ENCODE measurements around the gene CSMD2. TPM values are rescaled to one million over a fixed set of nuclear protein-coding genes. Genes with fewer than 3 reads are reported as not detected.

The CSMD2 gene
- total RNA-seq, 4 donors from 2014 or later: 0.60 to 2.5 (median 1.2) TPM

GRCh38 chr1:33465316-33465715 is 699.7 kb downstream of the CSMD2 start:
- WGBS, 2 donors: 87 to 89% methylated on average over 2 of the region's 2 CpGs
- DNase-seq (ENCODE audit: low spot score in 2 of 2): no peak
- peaks cover 0 to 25% (median 0%) of the 10 kb centered on the region in 4 donors for H3K4me1 ChIP-seq
- H3K4me3 ChIP-seq: no peak overlapping the region
- TF ChIP-seq, protein P1, sequence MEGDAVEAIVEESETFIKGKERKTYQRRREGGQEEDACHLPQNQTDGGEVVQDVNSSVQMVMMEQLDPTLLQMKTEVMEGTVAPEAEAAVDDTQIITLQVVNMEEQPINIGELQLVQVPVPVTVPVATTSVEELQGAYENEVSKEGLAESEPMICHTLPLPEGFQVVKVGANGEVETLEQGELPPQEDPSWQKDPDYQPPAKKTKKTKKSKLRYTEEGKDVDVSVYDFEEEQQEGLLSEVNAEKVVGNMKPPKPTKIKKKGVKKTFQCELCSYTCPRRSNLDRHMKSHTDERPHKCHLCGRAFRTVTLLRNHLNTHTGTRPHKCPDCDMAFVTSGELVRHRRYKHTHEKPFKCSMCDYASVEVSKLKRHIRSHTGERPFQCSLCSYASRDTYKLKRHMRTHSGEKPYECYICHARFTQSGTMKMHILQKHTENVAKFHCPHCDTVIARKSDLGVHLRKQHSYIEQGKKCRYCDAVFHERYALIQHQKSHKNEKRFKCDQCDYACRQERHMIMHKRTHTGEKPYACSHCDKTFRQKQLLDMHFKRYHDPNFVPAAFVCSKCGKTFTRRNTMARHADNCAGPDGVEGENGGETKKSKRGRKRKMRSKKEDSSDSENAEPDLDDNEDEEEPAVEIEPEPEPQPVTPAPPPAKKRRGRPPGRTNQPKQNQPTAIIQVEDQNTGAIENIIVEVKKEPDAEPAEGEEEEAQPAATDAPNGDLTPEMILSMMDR (IDR thresholded peaks at IDR 0.05): no peak
- H3K9me3 ChIP-seq: no peaks in the 10 kb centered on the region
- H3K27ac ChIP-seq: no peak overlapping the region
- H3K36me3 ChIP-seq: no peaks in the 10 kb centered on the region
- no peaks in the 10 kb centered on the region for H3K27me3 ChIP-seq

DNA sequence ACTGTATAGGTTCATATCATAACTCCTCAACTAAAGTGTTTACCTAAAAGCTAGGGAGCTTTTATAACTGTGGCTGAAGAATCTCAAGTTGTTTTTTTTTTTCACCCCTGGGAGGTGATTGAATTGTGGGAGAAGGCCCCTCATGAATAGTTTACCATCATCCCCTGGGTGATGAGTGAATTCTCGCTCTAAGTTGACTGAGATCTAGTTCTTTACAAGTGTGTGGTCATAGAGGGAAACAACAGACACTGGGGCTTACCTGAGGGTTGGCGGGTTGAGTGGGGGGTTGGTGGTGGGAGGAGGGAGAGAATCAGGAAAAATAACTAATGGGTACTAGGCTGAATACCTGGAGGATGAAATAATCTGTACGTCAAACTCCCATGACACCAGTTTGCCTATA is 700.5 kb downstream of the CSMD2 start:
- H3K9me3 ChIP-seq: no peaks in the 10 kb centered on the region
- TF ChIP-seq, protein P1 (IDR thresholded peaks at IDR 0.05): no peak
- TF ChIP-seq POLR2A (IDR thresholded peaks at IDR 0.05) (no peak), EP300 (IDR thresholded peaks at IDR 0.05) (no peak)
- no peak overlapping the region for H3K4me3 ChIP-seq
- WGBS, 2 donors: 88 to 95% methylated on average over 3 of the region's 3 CpGs
- H3K4me1 ChIP-seq: peaks cover 0 to 22% (median 0%) of the 10 kb centered on the region in 4 donors
- DNase-seq (ENCODE audit: low spot score in 2 of 2): no peak
- H3K27ac ChIP-seq: no peak overlapping the region
- H3K36me3 ChIP-seq: no peaks in the 10 kb centered on the region
- no peaks in the 10 kb centered on the region for H3K27me3 ChIP-seq

Small RNA genes within 50 kb of the gene (small RNA-seq; reads per million reads assigned to genes)
- not detected for gene RNA5SP42

Other genes with a start within 250 kb of the CSMD2 start
- not detected for gene C1orf94, start 11.7 kb upstream of the CSMD2 start, total RNA-seq